HEK293 (cell line): ENCODE measurements around the gene KCNK4.
A peak's percentile ranks its signal among the peaks of the same experiment; 100 is the strongest.

ENCODE experiments used
- HOXA7 ChIP-seq: sonication (generic); formaldehyde crosslinking; IDR thresholded peaks from 2 replicates; pipeline ENCODE4 v1.8.1; 2022; ENCODE audit warnings: missing genetic modification reagents, borderline replicate concordance
- KLF7 ChIP-seq: fragments of 450-650 bp; formaldehyde crosslinking; IDR thresholded peaks from 2 replicates; pipeline ENCODE4 v1.5.1; 2016; ENCODE audit warnings: missing biosample characterization, missing genetic modification characterization, borderline replicate concordance
- MZF1 ChIP-seq: fragments of 450-650 bp; formaldehyde crosslinking; IDR thresholded peaks from 2 replicates; pipeline ENCODE4 v1.5.1; 2017; ENCODE audit warnings: missing biosample characterization, missing genetic modification characterization, borderline replicate concordance
- SCRT2 ChIP-seq: fragments of 450-650 bp; formaldehyde crosslinking; IDR thresholded peaks from 2 replicates; pipeline ENCODE4 v1.5.1; 2016; ENCODE audit warnings: missing biosample characterization, missing genetic modification characterization
- ZBTB20 ChIP-seq: fragments of 450-650 bp; formaldehyde crosslinking; IDR thresholded peaks from 2 replicates; pipeline ENCODE4 v1.5.1; 2016; ENCODE audit warnings: missing biosample characterization, missing genetic modification characterization
- ZBTB48 ChIP-seq: fragments of 450-650 bp; formaldehyde crosslinking; IDR thresholded peaks from 2 replicates; pipeline ENCODE4 v1.5.1; 2016; ENCODE audit warnings: missing biosample characterization, missing genetic modification characterization
- ZFP69B ChIP-seq: fragments of 450-650 bp; formaldehyde crosslinking; IDR thresholded peaks from 2 replicates; pipeline ENCODE4 v1.5.1; 2016; ENCODE audit warnings: missing biosample characterization, missing genetic modification characterization
- ZNF133 ChIP-seq: fragments of 450-650 bp; formaldehyde crosslinking; IDR thresholded peaks from 2 replicates; pipeline ENCODE4 v1.5.1; 2016; ENCODE audit warnings: missing biosample characterization, missing genetic modification characterization
- ZNF202 ChIP-seq: fragments of 450-650 bp; formaldehyde crosslinking; IDR thresholded peaks from 2 replicates; pipeline ENCODE4 v1.5.1; 2016; ENCODE audit warnings: missing biosample characterization, missing genetic modification characterization, borderline replicate concordance
- ZNF23 ChIP-seq: fragments of 450-650 bp; formaldehyde crosslinking; IDR thresholded peaks from 2 replicates; pipeline ENCODE4 v1.5.1; 2016; ENCODE audit warnings: missing biosample characterization, missing genetic modification characterization, borderline replicate concordance
- ZNF302 ChIP-seq: fragments of 450-650 bp; formaldehyde crosslinking; IDR thresholded peaks from 2 replicates; pipeline ENCODE4 v1.5.1; 2016; ENCODE audit warnings: missing biosample characterization, missing genetic modification characterization, low read depth
- ZNF391 ChIP-seq: fragments of 450-650 bp; formaldehyde crosslinking; IDR thresholded peaks from 2 replicates; pipeline ENCODE4 v1.5.1; 2016; ENCODE audit warnings: low read depth, missing biosample characterization, missing genetic modification characterization, borderline replicate concordance
- ZNF426 ChIP-seq: fragments of 450-650 bp; formaldehyde crosslinking; IDR thresholded peaks from 2 replicates; pipeline ENCODE4 v1.5.1; 2017; ENCODE audit warnings: missing biosample characterization, missing genetic modification characterization, mild to moderate bottlenecking, inconsistent platforms, moderate library complexity
- ZNF549 ChIP-seq: fragments of 450-650 bp; IDR thresholded peaks from 2 replicates; pipeline ENCODE4 v1.5.1; 2018; ENCODE audit warnings: missing biosample characterization, missing genetic modification characterization, mild to moderate bottlenecking, inconsistent platforms, moderate library complexity
- ZNF596 ChIP-seq: fragments of 450-650 bp; IDR thresholded peaks from 2 replicates; pipeline ENCODE4 v1.5.0; 2018; ENCODE audit warnings: missing biosample characterization, mild to moderate bottlenecking, missing genetic modification characterization, moderate library complexity
- ZNF623 ChIP-seq: fragments of 450-650 bp; formaldehyde crosslinking; IDR thresholded peaks from 2 replicates; pipeline ENCODE4 v1.5.1; 2016; ENCODE audit warnings: missing biosample characterization, missing genetic modification characterization
- ZNF660 ChIP-seq: fragments of 450-650 bp; IDR thresholded peaks from 2 replicates; pipeline ENCODE4 v1.5.1; 2018; ENCODE audit warnings: missing biosample characterization, mild to moderate bottlenecking, missing genetic modification characterization
- TF ChIP-seq, protein P1 (sequence below): fragments of 450-650 bp; formaldehyde crosslinking; IDR thresholded peaks from 2 replicates; pipeline ENCODE4 v1.5.1; 2016; ENCODE audit warnings: missing biosample characterization, missing genetic modification characterization
- TF ChIP-seq, protein P2 (sequence below): fragments of 450-650 bp; formaldehyde crosslinking; IDR thresholded peaks from 2 replicates; pipeline ENCODE4 v1.5.1; 2016; ENCODE audit warnings: missing biosample characterization, missing genetic modification characterization, borderline replicate concordance
- TF ChIP-seq, protein P3 (sequence below): fragments of 450-650 bp; formaldehyde crosslinking; IDR thresholded peaks from 2 replicates; pipeline ENCODE4 v1.5.1; 2016; ENCODE audit warnings: missing biosample characterization, missing genetic modification characterization, low read depth
- TF ChIP-seq, protein P4 (sequence below): fragments of 450-650 bp; formaldehyde crosslinking; conservative IDR thresholded peaks from 2 replicates; pipeline ENCODE4 v1.5.1; 2016; ENCODE audit warnings: low read depth, missing biosample characterization, missing genetic modification characterization
- TF ChIP-seq, protein P5 (sequence below): fragments of 450-650 bp; formaldehyde crosslinking; IDR thresholded peaks from 2 replicates; pipeline ENCODE4 v1.5.1; 2017; ENCODE audit warnings: missing biosample characterization, missing genetic modification characterization
- TF ChIP-seq, protein P6 (sequence below): fragments of 450-650 bp; IDR thresholded peaks from 2 replicates; pipeline ENCODE4 v1.5.1; 2018; ENCODE audit warnings: missing biosample characterization, missing genetic modification characterization

Gene KCNK4

DNA sequence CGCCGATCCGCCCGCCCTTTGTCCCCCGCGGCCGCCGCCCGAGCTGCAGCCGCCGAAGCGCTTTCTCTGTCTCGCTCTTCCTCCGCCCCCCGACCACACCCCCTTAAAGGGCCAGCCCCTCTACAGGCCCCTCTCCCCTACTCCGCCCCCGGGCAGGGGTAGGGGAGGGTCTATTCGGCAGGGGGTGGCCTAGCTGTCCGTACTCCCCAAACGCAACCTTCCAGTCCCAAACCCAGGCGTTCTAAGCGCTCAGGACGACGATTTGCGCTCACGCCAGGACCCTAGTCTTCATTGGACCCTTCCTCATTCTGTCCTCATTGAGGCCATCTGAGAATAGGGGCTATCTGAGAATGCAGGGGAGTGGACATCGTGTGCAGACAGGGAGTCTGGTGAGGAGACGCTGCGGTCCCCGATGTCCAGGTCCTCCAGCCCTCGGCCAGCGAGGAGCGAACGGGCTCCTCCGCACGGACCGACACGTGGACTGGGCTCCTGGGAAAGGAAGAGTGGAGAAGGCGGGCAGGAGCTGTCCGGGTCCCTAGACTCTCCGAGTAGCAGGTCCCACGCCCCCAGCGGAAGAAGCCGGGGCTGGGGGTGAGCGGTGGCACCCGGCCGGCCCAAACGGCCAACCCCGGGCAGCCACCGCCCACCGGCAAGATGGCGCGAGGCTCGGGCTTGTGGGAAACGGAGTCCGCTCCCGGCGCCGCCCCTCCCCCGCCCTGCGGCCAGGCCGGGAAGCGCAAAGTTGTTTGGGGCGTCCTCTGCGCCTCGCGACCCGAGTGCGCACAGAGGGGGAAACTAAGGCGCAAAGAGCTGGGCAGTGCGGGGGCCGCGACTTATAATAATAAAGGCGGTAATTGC lies 44.0 kb upstream of the KCNK4 start, which contains the start of gene PPP1R14B (continued):
- TF ChIP-seq SCRT2 (tag by site-specific recombination) (no peak), ZBTB20 (tag by site-specific recombination) (peak; percentile 77), ZFP69B (tag by site-specific recombination) (no peak; the same call in 1 of the 2 replicates), ZNF596 (tag by site-specific recombination) (no peak), ZNF426 (tag by site-specific recombination) (no peak), ZBTB48 (peak; percentile 93), KLF7 (tag by site-specific recombination) (peak; percentile 68; the same call in 1 of the 2 replicates), ZNF391 (tag by site-specific recombination) (no peak), ZNF549 (tag by site-specific recombination) (no peak), MZF1 (tag by site-specific recombination) (no peak), ZNF660 (tag by site-specific recombination) (no peak; the same call in 1 of the 2 replicates), ZNF623 (tag by site-specific recombination) (no peak), ZNF202 (tag by site-specific recombination) (no peak), ZNF23 (tag by site-specific recombination) (no peak), ZNF302 (no peak), ZNF133 (no peak), HOXA7 (CRISPR knock-in tag) (no peak)
- TF ChIP-seq, protein P1, sequence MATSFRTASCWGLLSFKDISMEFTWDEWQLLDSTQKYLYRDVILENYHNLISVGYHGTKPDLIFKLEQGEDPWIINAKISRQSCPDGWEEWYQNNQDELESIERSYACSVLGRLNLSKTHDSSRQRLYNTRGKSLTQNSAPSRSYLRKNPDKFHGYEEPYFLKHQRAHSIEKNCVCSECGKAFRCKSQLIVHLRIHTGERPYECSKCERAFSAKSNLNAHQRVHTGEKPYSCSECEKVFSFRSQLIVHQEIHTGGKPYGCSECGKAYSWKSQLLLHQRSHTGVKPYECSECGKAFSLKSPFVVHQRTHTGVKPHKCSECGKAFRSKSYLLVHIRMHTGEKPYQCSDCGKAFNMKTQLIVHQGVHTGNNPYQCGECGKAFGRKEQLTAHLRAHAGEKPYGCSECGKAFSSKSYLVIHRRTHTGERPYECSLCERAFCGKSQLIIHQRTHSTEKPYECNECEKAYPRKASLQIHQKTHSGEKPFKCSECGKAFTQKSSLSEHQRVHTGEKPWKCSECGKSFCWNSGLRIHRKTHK (tag by site-specific recombination): no peak
- TF ChIP-seq, protein P2, sequence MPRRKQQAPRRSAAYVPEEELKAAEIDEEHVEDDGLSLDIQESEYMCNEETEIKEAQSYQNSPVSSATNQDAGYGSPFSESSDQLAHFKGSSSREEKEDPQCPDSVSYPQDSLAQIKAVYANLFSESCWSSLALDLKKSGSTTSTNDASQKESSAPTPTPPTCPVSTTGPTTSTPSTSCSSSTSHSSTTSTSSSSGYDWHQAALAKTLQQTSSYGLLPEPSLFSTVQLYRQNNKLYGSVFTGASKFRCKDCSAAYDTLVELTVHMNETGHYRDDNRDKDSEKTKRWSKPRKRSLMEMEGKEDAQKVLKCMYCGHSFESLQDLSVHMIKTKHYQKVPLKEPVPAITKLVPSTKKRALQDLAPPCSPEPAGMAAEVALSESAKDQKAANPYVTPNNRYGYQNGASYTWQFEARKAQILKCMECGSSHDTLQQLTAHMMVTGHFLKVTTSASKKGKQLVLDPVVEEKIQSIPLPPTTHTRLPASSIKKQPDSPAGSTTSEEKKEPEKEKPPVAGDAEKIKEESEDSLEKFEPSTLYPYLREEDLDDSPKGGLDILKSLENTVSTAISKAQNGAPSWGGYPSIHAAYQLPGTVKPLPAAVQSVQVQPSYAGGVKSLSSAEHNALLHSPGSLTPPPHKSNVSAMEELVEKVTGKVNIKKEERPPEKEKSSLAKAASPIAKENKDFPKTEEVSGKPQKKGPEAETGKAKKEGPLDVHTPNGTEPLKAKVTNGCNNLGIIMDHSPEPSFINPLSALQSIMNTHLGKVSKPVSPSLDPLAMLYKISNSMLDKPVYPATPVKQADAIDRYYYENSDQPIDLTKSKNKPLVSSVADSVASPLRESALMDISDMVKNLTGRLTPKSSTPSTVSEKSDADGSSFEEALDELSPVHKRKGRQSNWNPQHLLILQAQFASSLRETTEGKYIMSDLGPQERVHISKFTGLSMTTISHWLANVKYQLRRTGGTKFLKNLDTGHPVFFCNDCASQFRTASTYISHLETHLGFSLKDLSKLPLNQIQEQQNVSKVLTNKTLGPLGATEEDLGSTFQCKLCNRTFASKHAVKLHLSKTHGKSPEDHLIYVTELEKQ: no peak
- TF ChIP-seq, protein P3, sequence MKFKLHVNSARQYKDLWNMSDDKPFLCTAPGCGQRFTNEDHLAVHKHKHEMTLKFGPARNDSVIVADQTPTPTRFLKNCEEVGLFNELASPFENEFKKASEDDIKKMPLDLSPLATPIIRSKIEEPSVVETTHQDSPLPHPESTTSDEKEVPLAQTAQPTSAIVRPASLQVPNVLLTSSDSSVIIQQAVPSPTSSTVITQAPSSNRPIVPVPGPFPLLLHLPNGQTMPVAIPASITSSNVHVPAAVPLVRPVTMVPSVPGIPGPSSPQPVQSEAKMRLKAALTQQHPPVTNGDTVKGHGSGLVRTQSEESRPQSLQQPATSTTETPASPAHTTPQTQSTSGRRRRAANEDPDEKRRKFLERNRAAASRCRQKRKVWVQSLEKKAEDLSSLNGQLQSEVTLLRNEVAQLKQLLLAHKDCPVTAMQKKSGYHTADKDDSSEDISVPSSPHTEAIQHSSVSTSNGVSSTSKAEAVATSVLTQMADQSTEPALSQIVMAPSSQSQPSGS (tag by site-specific recombination): no peak
- TF ChIP-seq, protein P4, sequence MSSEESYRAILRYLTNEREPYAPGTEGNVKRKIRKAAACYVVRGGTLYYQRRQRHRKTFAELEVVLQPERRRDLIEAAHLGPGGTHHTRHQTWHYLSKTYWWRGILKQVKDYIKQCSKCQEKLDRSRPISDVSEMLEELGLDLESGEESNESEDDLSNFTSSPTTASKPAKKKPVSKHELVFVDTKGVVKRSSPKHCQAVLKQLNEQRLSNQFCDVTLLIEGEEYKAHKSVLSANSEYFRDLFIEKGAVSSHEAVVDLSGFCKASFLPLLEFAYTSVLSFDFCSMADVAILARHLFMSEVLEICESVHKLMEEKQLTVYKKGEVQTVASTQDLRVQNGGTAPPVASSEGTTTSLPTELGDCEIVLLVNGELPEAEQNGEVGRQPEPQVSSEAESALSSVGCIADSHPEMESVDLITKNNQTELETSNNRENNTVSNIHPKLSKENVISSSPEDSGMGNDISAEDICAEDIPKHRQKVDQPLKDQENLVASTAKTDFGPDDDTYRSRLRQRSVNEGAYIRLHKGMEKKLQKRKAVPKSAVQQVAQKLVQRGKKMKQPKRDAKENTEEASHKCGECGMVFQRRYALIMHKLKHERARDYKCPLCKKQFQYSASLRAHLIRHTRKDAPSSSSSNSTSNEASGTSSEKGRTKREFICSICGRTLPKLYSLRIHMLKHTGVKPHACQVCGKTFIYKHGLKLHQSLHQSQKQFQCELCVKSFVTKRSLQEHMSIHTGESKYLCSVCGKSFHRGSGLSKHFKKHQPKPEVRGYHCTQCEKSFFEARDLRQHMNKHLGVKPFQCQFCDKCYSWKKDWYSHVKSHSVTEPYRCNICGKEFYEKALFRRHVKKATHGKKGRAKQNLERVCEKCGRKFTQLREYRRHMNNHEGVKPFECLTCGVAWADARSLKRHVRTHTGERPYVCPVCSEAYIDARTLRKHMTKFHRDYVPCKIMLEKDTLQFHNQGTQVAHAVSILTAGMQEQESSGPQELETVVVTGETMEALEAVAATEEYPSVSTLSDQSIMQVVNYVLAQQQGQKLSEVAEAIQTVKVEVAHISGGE (tag by site-specific recombination): peak; percentile 91
- TF ChIP-seq, protein P5, sequence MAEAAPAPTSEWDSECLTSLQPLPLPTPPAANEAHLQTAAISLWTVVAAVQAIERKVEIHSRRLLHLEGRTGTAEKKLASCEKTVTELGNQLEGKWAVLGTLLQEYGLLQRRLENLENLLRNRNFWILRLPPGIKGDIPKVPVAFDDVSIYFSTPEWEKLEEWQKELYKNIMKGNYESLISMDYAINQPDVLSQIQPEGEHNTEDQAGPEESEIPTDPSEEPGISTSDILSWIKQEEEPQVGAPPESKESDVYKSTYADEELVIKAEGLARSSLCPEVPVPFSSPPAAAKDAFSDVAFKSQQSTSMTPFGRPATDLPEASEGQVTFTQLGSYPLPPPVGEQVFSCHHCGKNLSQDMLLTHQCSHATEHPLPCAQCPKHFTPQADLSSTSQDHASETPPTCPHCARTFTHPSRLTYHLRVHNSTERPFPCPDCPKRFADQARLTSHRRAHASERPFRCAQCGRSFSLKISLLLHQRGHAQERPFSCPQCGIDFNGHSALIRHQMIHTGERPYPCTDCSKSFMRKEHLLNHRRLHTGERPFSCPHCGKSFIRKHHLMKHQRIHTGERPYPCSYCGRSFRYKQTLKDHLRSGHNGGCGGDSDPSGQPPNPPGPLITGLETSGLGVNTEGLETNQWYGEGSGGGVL (tag by site-specific recombination): no peak
- TF ChIP-seq, protein P6, sequence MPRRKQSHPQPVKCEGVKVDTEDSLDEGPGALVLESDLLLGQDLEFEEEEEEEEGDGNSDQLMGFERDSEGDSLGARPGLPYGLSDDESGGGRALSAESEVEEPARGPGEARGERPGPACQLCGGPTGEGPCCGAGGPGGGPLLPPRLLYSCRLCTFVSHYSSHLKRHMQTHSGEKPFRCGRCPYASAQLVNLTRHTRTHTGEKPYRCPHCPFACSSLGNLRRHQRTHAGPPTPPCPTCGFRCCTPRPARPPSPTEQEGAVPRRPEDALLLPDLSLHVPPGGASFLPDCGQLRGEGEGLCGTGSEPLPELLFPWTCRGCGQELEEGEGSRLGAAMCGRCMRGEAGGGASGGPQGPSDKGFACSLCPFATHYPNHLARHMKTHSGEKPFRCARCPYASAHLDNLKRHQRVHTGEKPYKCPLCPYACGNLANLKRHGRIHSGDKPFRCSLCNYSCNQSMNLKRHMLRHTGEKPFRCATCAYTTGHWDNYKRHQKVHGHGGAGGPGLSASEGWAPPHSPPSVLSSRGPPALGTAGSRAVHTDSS (tag by site-specific recombination): no peak
